Jurkat, Clone E6-1 (cell line): ENCODE measurements around the gene RAMP1. TPM values are rescaled to one million over a fixed set of nuclear protein-coding genes. Genes with fewer than 3 reads are reported as not detected.
"Not testable (repeated sequence)": the region's sequence is repeated elsewhere in the genome, so short reads cannot be mapped to it uniquely, and the experiment has no call there.

Experiments
- DNase-seq: peaks from one replicate; pipeline ENCODE4 v3.0.0-alpha.2; 2011; ENCODE audit warnings: low read depth, low spot score
- H3K4me3 ChIP-seq: 2 replicates; pipeline ENCODE4 v1.5.1; 2011; ENCODE audit warnings: mild to moderate bottlenecking, low read length, control low read depth, moderate library complexity
- polyA plus RNA-seq: library from polyadenylated mRNA; unstranded; fragments of >200 nt; gene quantifications from one replicate; pipeline ENCODE4 v1.2.1, GENCODE V29; 2012; ENCODE audit warnings: missing spikeins; ENCODE audit not compliant: insufficient read length, insufficient read depth

The RAMP1 gene
- not detected for polyA plus RNA-seq

DNA sequence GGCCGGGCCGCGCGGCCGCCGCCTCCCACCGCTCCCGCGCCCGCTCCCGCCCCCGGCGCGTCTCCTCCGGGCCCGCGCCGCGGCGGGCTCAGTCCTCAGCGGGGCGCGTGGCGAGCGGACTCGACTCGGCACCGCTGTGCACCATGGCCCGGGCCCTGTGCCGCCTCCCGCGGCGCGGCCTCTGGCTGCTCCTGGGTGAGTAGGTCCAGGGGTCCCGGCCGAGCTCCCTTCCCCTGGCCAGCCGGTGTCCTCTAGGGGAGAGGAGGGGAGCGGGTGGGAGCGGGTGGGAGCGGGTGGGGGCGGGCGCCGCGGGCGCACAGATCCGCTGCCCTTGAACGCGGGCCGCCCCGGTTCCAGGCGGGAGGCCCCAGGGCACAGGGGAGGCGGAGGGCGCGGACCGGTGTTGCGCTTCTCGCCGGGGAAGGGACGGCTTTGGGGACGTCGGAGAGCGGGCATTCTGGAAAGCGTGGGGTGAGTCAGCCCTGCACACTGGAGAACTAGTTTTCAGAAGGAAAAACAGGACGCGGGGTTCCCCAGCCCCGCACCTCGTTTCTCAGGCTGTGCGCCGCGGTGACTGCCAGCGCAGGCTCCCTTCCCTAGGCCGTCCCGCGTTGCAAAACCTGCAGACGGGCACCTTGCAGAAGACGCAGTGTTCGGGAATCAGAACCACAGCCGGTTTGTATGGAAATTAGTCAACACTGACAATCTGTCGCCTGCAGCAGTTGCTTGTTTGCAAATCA, at the start of gene RAMP1:
RAMP1 (plus strand) TSS at position 91 of the 740 bp plus-strand sequence; CDS start at position 144, 53 bp downstream.
- no peak for DNase-seq
- no peak within 1 kb of the TSS for H3K4me3 ChIP-seq

DNA sequence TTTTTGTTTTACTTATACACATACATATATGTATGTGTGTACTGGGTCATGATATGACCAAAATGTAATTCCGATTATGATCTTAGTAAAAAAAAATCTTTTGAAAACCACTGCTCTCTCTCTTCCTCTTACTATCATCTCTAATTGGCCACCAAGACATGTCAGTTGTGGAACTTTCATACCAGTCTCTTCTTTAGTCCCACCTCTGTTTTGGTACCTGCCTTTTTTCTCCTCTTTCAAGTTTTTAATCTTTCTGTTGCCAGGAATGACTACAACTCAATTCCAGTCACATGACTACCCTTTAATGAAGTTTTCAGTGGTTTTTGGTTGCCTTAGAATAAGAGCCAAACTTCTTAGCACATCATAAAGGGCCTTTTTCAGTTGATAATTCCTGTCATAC, 43.8 kb upstream of the RAMP1 start:
- DNase-seq = peak; percentile 32
- no peak overlapping the region for H3K4me3 ChIP-seq

GRCh38 chr2:237816531-237816930, 42.9 kb upstream of the RAMP1 start:
- DNase-seq = no peak
- H3K4me3 ChIP-seq = no peak overlapping the region

- H3K4me3 ChIP-seq = no peak overlapping the region
Observed at GRCh38 chr2:237818066-237818473, 41.4 kb upstream of the RAMP1 start.

DNA sequence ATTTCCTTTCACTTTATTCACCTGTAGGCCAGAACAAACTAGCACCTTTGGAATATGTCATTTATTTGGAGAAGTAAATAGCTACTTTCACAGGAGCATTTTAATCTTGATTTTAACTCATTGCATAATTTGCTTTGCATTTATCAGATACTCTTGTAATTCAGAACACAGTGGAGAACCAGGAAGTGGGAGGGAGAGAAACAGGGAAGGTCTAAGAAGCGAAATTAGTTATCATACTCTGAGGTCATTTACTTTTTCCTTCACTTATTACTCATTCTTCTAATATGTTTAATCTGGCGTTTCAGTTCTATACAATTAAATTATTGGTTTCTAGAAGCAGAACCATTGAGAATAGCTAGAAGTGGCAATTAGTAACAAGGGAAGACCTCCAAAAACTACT, 40.2 kb upstream of the RAMP1 start:
- DNase-seq = no peak
- no peak overlapping the region for H3K4me3 ChIP-seq

More at GRCh38 chr2:237818066-237818473, 41.4 kb upstream of the RAMP1 start:
- no peak for DNase-seq

DNA sequence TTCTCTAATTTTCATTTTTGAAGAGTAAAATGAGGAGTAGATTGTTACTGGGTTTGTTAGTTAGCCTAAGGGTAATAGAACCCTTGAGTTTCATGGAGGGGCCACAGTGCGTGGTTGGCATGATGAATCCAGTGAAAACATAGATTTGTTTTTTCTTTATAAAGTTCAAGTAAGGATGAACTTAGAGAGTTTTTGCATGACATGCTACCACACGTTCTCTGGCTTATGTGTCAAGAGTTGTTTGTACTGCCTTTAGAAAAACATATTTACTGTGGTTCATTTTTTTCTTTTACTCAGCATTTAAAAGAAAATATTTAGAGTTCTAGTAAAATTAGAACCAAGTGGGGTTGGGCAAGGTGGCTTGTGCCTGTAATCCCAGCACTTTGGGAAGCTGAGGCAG, 39.0 kb upstream of the RAMP1 start:
- no peak for DNase-seq
- no peak overlapping the region for H3K4me3 ChIP-seq

DNA sequence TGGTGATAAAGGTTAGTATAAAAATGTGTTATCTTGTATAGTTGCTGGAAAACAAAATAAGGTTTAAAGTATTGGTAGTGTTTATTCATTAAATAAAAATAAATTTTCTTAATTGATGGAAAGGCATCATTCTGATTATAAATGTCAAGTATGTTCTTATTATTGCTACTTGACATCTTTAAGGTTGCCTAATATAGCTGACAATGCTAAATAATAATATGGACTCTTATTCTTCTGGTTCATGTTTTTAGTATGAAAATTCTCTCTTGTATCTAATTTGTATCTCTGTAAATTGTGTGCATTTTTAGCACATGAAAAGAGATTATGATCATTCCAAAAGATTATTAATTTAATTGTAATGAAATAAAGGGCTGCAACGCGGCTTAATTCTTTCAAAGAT, 35.9 kb upstream of the RAMP1 start:
- no peak overlapping the region for H3K4me3 ChIP-seq
- no peak for DNase-seq

DNA sequence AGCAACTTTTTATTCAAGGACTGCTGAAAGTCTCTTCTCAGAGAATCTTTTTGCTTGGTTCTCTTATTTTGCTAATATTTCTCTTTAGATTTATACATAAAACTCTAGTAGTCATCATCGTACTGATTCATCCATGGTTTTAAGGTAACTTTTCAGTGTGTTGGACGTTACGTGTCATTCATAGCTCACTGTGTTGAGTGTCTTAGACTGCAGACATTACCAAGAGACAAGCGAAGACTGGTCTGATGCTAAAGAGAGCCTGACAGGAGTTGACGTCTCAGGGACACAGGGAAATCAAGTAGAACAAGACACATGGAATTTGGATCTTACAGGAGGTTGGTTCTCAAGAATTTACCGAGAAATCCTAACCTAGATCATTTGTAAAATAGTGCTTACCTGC, 35.3 kb upstream of the RAMP1 start:
- DNase-seq = no peak
- H3K4me3 ChIP-seq = no peak overlapping the region

DNA sequence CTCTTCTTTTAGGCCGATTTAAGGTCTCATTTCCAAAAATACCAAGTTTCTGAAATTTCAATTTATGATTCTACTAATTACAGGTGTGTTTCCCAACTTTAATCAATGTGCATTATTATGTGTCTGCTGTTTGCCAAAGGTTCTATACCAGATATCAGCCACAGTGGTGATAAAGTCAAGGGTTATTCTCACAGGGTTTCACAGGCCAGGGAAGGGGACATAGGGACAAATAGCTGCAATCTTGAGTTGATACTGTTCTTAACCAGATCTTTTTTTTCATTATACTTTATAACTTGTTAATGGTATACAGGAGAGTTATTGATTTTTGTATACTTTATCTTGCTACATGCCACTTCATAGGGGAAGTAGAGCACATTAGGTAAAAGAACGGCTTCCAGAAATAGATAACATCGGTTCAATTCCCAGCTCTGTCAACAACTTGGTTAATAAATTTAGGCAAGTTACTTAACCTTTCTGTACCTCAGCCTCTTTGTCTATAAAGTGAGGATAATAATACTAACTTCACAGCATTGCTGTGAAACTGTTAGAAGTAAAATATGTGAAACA, 31.9 kb upstream of the RAMP1 start:
- DNase-seq = no peak
- no peak overlapping the region for H3K4me3 ChIP-seq

- H3K4me3 ChIP-seq = no peak overlapping the region
- DNase-seq = no peak
Observed at GRCh38 chr2:237830522-237830921, 28.9 kb upstream of the RAMP1 start.

DNA sequence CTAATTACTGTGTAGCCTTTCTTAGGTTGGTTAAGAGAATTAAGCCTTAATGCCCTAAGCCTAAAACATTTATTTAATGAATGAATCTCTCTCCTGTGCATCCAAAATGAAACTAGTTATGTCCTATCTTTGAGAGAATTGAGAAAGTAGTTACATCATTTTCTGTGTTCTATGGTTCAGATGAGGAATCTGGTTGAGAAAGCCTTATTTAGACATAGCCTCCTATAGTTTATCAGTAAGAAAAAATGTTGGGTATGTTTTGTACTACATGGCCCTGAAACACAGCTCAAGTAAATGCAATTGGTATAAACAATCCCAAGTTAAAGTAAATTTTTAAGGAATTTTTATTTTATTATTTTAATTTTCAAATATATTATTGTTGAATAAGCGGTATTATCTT, 25.9 kb upstream of the RAMP1 start:
- no peak for DNase-seq
- H3K4me3 ChIP-seq = no peak overlapping the region

- no peak overlapping the region for H3K4me3 ChIP-seq
- no peak for DNase-seq
Observed at GRCh38 chr2:237835372-237835771, 24.1 kb upstream of the RAMP1 start.

DNA sequence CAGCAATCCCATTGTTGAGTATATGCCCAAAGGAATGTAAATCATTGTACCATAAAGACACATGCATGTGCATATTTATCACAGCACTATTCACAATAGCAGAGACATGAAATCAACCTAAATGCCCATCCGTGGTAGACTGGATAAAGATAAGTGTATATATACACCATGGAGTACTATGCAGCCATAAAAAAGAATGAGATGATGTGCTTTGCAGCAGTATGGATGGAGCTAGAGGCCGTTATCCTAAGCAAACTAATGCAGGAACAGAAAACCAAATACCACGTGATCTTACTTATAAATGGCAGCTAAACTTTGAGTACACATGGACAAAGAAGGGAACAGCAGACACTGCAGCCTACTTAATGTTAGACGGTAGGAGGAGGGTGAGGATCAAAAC, 18.4 kb upstream of the RAMP1 start:
- no peak for DNase-seq
- no peak overlapping the region for H3K4me3 ChIP-seq

DNA sequence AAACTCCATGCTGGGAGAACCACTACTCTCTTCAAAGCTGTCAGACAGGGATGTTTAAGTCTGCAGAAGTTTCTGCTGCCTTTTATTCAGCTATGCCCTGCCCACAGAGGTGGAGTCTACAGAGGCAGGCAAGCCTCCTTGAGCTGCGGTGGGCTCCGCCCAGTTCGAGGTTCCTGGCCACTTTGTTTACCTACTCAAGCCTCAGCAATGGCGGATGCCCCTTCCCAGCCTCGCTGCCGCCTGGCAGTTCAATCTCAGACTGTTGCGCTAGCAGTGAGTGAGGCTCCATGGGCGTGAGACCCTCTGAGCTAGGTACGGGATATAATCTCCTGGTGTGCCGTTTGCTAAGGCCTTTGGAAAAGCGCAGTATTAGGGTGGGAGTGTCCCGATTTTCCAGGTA, 10.5 kb upstream of the RAMP1 start:
- not testable (repeated sequence) for H3K4me3 ChIP-seq, DNase-seq

DNA sequence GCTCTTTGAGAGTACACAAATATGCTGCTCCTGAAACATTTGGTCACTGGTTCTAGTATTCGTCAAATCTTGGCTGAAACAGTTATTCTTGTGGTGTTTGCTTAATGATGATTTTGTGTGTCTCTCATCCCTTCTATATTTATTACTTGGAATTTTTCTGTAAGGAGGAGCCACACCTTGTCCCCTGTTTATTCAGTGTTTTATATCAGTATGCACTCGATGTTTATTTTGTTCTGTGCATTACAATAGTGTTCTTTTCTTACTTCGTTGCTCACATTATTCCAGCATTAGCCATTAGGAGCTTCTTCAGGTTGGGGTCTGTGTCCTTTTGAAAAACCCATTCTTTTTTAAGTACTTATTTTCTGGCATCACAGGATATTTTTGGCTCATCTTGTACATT, 5.1 kb upstream of the RAMP1 start:
- no peak for DNase-seq
- H3K4me3 ChIP-seq = no peak overlapping the region

DNA sequence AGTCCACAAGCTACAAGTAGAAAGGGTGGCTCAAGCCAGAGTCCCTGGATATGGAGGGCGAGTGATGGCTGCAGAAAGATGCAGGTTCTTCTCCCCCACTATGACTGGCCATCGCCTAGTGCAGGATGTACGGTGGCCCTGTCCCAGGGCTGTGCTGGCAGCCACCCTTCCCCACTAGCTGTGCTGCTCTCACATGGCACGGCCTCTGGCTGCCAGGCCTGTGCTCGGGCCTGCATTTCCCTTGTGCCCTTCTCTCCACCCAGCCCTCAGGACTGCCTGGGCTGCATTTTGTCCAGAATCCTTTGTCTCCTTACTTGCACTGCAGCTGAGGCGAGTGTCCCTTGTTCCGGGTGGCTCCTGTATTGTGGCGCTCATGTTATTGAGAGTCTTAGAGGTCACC, 1.6 kb upstream of the RAMP1 start:
- H3K4me3 ChIP-seq = no peak overlapping the region
- no peak for DNase-seq

DNA sequence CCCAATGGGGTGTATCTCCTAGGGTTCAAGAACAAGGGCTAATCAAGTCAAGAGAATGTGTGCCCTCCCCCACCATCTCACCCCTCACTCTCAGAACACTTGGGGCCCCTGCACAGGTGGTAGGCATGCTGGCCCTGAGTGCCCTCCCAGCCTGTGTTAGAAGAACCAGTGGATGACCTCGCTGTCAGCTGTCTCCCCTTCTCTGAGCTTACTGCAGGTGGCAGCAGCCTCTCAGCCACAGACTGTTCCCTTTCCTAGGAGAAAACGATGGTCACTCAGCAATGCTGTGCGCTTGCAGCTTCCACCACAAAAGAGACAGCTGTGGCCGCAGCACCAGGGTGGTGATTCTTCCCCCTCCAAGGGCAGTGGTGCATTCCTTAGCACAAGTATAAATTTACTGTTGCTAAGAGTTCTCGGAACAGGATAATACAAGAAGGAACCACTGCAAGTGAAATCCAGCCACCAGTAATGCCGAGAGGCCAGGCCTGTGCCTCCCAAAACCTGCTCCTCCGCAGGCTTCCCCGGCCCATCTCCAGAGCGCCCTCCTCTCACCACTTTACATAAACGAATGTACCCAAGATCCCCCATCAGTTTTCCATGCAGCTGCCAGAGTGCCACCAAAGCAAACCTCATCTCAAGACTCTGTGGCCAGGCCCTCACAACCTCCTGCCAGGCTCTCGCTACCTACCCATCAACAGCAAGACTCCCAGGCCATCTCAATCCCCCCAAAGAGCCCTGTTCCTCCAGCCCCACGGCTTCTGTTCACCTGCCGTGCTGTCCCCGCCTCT, 935 bp upstream of the RAMP1 start:
- H3K4me3 ChIP-seq = no peak overlapping the region
- DNase-seq = peak; percentile 10

GRCh38 chr2:237859082-237859433, 365 bp upstream of the RAMP1 start:
- no peak for DNase-seq
- no peak overlapping the region for H3K4me3 ChIP-seq

DNA sequence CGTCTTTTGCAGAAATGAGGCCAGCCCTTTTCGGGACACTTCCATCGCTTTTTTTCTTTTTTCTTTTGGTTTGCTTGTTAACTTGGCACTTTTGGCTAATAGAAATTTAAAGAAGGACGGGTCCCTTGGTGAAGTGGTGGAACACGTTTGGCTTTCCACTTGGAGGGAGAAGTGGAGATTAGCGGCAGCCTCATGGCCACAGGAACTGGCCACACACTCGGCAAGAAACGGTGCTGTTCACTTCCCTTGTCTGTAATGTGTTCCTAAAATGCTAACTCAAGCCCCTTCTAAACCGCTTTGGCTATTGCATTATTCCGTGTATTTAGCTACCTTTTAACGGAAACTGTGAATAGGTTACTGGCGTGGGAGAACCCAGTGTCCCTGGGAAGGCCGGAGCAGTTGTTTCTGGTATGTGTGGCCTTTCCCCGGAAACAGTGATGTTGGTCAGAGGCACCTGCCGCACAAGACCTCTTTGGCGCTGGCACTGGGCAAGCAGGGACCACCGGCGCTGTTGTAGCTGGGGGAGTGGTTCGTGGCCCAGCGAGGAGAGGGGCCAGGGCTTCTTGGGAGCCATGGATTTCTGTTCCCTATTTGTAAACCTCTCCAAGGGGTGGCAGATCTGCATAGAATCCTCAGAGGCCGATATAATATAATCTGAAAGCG, 981 bp downstream of the RAMP1 start:
- DNase-seq = no peak
- H3K4me3 ChIP-seq = no peak overlapping the region
